ENCODE measurements around the gene RHBDF2.

RHBDF2 gene

DNA sequence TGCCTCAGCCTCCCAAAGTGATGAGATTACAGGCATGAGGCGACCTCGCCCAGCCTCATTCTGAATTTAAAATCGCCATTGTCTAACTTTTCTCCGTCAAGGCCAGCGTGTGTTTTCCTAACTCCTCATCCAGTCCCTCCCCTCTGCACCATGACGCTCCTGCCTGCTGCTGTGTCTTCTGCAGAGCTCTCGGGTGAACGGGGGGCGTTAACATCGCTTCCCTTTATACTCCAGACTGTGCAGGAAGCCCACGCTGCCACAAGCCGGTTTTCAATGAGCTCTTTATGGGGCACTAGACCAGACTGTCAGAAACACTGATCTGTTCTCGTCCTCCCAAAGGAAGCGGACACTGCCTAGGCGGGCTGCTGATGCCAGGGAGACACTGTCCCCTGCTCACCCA lies 20.6 kb downstream of the RHBDF2 start:
- no peak overlapping the region for H3K4me3 ChIP-seq (replicated peaks; ENCODE audit: low read depth, low read length)
- no peak for DNase-seq (ENCODE audit: extremely low read depth, low read depth)
- TF ChIP-seq, protein P1, sequence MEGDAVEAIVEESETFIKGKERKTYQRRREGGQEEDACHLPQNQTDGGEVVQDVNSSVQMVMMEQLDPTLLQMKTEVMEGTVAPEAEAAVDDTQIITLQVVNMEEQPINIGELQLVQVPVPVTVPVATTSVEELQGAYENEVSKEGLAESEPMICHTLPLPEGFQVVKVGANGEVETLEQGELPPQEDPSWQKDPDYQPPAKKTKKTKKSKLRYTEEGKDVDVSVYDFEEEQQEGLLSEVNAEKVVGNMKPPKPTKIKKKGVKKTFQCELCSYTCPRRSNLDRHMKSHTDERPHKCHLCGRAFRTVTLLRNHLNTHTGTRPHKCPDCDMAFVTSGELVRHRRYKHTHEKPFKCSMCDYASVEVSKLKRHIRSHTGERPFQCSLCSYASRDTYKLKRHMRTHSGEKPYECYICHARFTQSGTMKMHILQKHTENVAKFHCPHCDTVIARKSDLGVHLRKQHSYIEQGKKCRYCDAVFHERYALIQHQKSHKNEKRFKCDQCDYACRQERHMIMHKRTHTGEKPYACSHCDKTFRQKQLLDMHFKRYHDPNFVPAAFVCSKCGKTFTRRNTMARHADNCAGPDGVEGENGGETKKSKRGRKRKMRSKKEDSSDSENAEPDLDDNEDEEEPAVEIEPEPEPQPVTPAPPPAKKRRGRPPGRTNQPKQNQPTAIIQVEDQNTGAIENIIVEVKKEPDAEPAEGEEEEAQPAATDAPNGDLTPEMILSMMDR (IDR thresholded peaks at IDR 0.05; ENCODE audit: low read depth, low read length, missing control alignments), result no peak

DNA sequence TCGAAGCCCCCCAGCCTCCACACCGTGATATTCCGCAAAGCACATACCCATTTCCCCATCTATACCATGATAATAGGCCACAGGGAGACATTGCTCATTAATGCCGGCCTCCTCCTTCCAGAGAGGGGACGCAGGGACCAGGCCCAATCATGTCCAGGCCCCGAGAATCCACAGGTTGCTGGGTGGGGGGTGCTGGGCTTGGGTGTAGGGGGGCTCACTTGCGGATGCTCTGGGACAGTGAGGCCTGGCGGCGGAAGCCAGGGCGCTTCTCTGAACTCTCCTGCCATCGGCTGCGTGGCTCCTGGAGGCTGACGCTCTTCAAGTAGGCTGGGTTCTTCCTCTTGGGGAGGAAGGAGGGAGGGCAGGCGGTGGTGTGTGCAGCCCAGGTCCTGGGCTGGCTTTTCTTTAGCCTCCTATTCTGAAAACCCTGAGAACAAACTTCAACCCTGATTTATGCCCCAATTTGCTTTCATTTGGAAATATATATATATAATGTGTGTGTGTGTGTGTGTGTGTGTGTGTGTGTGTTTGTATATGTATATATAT lies 21.6 kb downstream of the RHBDF2 start:
- TF ChIP-seq, protein P1 (IDR thresholded peaks at IDR 0.05; ENCODE audit: low read depth, low read length, missing control alignments), result no peak
- no peak overlapping the region for H3K4me3 ChIP-seq (replicated peaks; ENCODE audit: low read depth, low read length)

DNA sequence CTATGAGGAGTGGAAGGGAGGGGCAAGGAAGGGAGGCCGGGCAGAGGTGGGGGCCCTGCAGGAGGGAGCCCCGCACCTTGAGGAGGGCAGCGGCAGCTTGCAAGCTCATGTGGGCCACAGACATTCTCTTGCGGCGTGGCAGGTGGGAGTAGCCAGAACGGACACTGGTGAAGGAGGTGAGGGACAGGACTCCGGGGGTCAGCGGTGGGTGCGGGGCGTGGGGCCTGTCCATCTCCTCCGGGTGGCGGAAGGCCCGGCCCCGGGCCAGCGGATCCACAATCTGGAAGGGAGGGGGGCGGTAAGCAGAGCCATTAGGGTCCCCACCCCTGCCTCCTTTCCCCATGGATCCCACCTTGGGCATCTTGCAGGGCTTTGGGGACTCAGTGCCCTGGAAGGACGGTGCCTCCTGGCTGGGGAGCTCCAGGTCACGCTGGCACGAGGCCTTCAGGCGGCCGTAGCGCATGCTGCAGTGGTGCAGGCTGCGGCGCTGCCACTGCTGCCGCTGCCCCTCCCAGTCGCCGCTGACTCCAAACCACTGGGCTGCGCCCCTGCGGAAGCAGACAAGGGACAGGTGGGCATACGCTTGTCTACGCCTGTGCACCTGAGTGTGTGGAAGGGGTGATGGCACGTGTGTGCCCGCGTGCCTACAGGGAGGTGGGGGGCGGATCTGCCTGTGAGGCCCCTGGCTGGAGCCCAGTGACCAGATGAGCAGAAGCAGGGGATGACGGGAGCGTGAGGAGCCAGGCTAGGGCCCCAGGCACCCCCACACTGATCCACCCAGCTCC lies 22.3 kb downstream of the RHBDF2 start:
- no peak for DNase-seq (ENCODE audit: extremely low read depth, low read depth)
- TF ChIP-seq, protein P1 (IDR thresholded peaks at IDR 0.05; ENCODE audit: low read depth, low read length, missing control alignments), result no peak
- no peak overlapping the region for H3K4me3 ChIP-seq (replicated peaks; ENCODE audit: low read depth, low read length)

More for the DNA sequence above, 21.6 kb downstream of the RHBDF2 start:
- no peak for DNase-seq (ENCODE audit: extremely low read depth, low read depth)

DNA sequence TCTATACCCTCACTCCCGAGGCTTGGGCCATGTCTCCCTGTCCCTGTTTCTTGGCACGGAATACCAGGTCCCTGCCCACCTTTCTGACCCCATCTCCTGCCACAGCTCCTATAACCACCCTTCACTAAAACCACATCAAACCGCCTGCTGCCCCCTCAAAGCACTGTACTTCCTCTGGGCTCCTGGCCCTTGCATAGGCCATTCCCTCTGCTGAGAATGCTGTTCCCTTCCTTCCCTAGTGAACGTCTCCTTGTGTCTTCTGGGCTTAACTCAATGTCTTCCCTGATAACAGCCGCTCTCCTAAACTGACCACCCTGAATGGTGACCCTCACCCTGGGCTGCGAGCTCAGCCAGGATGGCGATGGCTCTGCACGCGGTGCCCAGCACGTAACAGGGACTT lies 23.1 kb downstream of the RHBDF2 start:
- H3K4me3 ChIP-seq (replicated peaks; ENCODE audit: low read depth, low read length), result no peak overlapping the region
- DNase-seq (ENCODE audit: extremely low read depth, low read depth), result no peak
- TF ChIP-seq, protein P1 (IDR thresholded peaks at IDR 0.05; ENCODE audit: low read depth, low read length, missing control alignments), result no peak

DNA sequence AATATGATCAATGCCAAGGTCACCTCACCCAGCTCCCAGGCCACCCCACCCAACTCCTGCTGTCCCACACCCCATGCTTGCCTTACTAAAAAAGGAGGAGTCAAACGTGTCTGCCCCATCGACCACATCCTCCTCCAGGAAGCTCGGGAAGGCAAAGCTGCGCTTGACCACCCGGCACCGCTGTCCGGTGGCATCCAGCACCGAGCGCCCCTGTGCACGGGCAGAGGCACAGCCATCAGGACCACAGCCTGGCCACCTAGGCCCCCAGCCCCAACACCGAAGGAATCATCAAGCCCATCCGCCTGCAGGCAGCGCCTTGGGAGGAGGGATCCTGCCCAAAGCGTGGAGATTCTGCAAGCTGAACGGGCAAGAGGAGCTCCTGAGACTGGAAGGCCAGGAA lies 23.6 kb downstream of the RHBDF2 start:
- DNase-seq (ENCODE audit: extremely low read depth, low read depth), result no peak
- TF ChIP-seq, protein P1 (IDR thresholded peaks at IDR 0.05; ENCODE audit: low read depth, low read length, missing control alignments), result no peak
- H3K4me3 ChIP-seq (replicated peaks; ENCODE audit: low read depth, low read length), result no peak overlapping the region

DNA sequence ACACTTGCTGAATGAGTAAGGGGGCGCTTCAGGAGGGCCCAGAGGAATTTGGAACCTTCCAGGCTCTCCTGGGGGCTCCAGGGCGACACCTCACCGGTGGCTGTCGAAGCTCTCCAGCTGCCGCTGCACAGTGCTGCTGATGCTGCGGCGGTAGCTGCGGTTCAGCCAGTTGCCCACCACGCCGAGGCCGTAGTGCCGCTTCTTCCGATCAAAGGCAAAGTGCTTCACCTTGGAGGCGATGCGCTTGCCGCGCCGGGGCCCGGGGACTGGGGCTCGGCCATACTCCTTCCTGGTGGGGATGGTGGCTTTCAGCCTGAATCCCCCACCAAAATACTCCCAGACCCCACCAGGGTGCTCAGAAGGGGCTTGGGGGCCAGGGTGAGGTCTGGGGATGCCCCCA lies 24.5 kb downstream of the RHBDF2 start:
- no peak overlapping the region for H3K4me3 ChIP-seq (replicated peaks; ENCODE audit: low read depth, low read length)
- TF ChIP-seq, protein P1 (IDR thresholded peaks at IDR 0.05; ENCODE audit: low read depth, low read length, missing control alignments), result no peak
- DNase-seq (ENCODE audit: extremely low read depth, low read depth), result no peak
